ENCODE results near the gene SP100. TPM values are rescaled to one million over a fixed set of nuclear protein-coding genes. Genes with fewer than 3 reads are reported as not detected.

The SP100 gene
- total RNA-seq, 1 donor from 2014 or later, result 169 TPM

GRCh38 chr2:230403746-230404145 lies 12.3 kb upstream of the SP100 start:
- no peak for DNase-seq (ENCODE audit: low read depth)
- no peak for TF ChIP-seq EZH2 (IDR thresholded peaks at IDR 0.05; ENCODE audit: insufficient read depth, low read length)
- no peak for TF ChIP-seq CTCF (IDR thresholded peaks at IDR 0.05; ENCODE audit: insufficient read depth, low read depth, low read length)
- FAIRE-seq, result no peak

GRCh38 chr2:230405824-230406223 lies 10.2 kb upstream of the SP100 start:
- no peak for FAIRE-seq
- Mint-ChIP-seq H3K4me3 (ENCODE audit: unreplicated experiment) (no peak overlapping the region), H3K9me3 (ENCODE audit: unreplicated experiment) (peaks cover 3% of the 10 kb centered on the region)

More at GRCh38 chr2:230403746-230404145, 12.3 kb upstream of the SP100 start:
- Mint-ChIP-seq H3K27me3 (ENCODE audit: low read depth, unreplicated experiment) (no peaks in the 10 kb centered on the region), H3K4me3 (ENCODE audit: unreplicated experiment) (no peak overlapping the region), H3K9me3 (ENCODE audit: unreplicated experiment) (peaks cover 3% of the 10 kb centered on the region), H3K36me3 (ENCODE audit: low read depth, unreplicated experiment) (peaks cover 49% of the 10 kb centered on the region), H3K4me1 (ENCODE audit: low read depth, unreplicated experiment) (no peaks in the 10 kb centered on the region), H3K27ac (ENCODE audit: unreplicated experiment) (no peak overlapping the region)
- H3K27ac ChIP-seq (ENCODE audit: low read depth, low read length), result no peak overlapping the region
- H3K9ac ChIP-seq (ENCODE audit: low read length), result no peak overlapping the region
- no peak overlapping the region for H3K4me3 ChIP-seq (ENCODE audit: insufficient read depth, low read depth, low read length)
- peaks cover 8% of the 10 kb centered on the region for H3K4me1 ChIP-seq (ENCODE audit: insufficient read depth, low read length)
- H3K79me2 ChIP-seq (ENCODE audit: insufficient read depth, low read length), result no peaks in the 10 kb centered on the region
- no peak overlapping the region for H3K4me2 ChIP-seq (ENCODE audit: low read length)
- no peaks in the 10 kb centered on the region for H3K9me3 ChIP-seq (ENCODE audit: insufficient read depth, low read depth, low read length)
- H2AFZ ChIP-seq (ENCODE audit: low read depth, low read length), result no peak overlapping the region
- H4K20me1 ChIP-seq (ENCODE audit: insufficient read depth, low read length), result no peaks in the 10 kb centered on the region
- no peaks in the 10 kb centered on the region for H3K27me3 ChIP-seq (ENCODE audit: insufficient read depth, low read length)
- peaks cover 6% of the 10 kb centered on the region for H3K36me3 ChIP-seq (ENCODE audit: insufficient read depth, low read length)

More at GRCh38 chr2:230405824-230406223, 10.2 kb upstream of the SP100 start:
- Histone ChIP-seq H3K4me2 (ENCODE audit: low read length) (no peak overlapping the region), H2AFZ (ENCODE audit: low read depth, low read length) (no peak overlapping the region), H3K27me3 (ENCODE audit: insufficient read depth, low read length) (no peaks in the 10 kb centered on the region), H4K20me1 (ENCODE audit: insufficient read depth, low read length) (no peaks in the 10 kb centered on the region), H3K27ac (ENCODE audit: low read depth, low read length) (no peak overlapping the region), H3K79me2 (ENCODE audit: insufficient read depth, low read length) (no peaks in the 10 kb centered on the region), H3K4me1 (ENCODE audit: insufficient read depth, low read length) (peaks cover 11% of the 10 kb centered on the region), H3K9me3 (ENCODE audit: insufficient read depth, low read depth, low read length) (no peaks in the 10 kb centered on the region), H3K4me3 (ENCODE audit: insufficient read depth, low read depth, low read length) (no peak overlapping the region), H3K9ac (ENCODE audit: low read length) (no peak overlapping the region), H3K36me3 (ENCODE audit: insufficient read depth, low read length) (peaks cover 6% of the 10 kb centered on the region)
- DNase-seq (ENCODE audit: low read depth), result no peak
- peaks cover 8% of the 10 kb centered on the region for H3K27me3 Mint-ChIP-seq (ENCODE audit: low read depth, unreplicated experiment)
- H3K27ac Mint-ChIP-seq (ENCODE audit: unreplicated experiment), result no peak overlapping the region
- TF ChIP-seq EZH2 (IDR thresholded peaks at IDR 0.05; ENCODE audit: insufficient read depth, low read length), result no peak
- TF ChIP-seq CTCF (IDR thresholded peaks at IDR 0.05; ENCODE audit: insufficient read depth, low read depth, low read length), result no peak
- no peaks in the 10 kb centered on the region for H3K4me1 Mint-ChIP-seq (ENCODE audit: low read depth, unreplicated experiment)
- H3K36me3 Mint-ChIP-seq (ENCODE audit: low read depth, unreplicated experiment), result peaks cover 39% of the 10 kb centered on the region

Data from astrocyte (in vitro differentiated cells and primary cell).